DMS 273 (cell line): ENCODE data around the gene SAXO2.
A peak's percentile ranks its signal among the peaks of the same experiment; 100 is the strongest.
"Not testable (repeated sequence)": the region's sequence is repeated elsewhere in the genome, so short reads cannot be mapped to it uniquely, and the experiment has no call there.

Experiments
- DNase-seq: peaks from one replicate; lab custom pipeline; 2025; ENCODE audit not compliant: unreplicated experiment; lab: John Stamatoyannopoulos, UW

The SAXO2 gene

DNA sequence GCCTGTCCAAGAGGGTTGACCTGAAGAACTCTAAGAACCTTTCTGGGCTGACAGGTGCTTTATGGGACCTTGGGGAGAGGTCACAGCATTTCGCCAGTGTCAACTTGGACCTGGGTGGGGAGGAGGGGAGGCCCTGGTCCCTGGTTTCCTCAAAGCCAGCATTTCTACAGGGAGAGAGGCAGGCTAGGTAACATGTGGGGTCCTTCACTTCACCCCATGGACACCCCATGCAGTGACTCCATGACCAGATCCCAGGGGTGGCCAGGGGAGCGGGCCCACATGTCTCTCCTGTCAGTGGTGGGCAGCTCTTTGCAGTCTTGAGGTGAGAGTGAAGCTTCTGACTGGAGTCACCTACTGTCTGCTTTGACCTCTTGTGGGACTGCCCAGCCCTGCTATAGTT lies 50.8 kb downstream of the SAXO2 start:
- no peak for DNase-seq

DNA sequence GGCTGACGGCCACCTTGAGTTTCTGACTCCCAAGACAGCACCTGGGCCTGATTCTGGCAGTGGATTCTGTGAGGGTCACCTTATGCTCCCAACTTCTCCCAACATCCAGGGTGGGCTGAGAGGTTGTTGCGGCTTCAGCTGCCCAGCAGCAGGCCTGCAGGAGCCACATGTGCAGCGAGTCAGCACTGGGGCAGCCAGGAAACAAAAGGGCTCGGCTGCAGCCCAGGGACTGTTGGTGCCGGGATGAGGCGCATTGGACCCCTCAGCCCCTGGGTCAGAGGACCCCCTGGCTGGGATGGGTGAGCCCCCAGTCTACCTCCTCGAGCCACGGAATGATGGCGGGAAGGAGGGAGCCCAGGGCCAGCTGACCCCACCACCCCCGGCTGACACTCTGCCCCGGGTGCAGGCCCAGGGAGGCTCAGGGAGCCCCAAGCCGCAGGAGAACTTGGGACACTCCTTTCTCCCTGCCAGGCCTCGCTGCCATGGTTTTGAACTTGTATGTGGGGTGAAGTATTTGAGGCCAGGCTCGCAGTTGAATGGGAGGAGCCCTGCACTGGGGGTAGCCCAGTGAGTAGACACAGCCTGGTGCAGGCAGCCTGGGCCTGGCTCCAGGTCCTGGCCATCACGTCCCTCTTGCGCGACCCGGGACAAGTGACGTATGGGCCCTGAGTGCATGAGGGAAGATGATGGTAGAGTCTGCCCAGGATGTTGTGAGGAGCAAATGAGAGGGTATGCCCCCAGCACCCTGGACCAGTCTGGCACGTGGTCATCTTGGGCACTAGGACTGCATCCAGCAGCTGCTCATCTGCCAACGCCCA lies 51.5 kb downstream of the SAXO2 start:
- DNase-seq, result not testable (repeated sequence)

DNA sequence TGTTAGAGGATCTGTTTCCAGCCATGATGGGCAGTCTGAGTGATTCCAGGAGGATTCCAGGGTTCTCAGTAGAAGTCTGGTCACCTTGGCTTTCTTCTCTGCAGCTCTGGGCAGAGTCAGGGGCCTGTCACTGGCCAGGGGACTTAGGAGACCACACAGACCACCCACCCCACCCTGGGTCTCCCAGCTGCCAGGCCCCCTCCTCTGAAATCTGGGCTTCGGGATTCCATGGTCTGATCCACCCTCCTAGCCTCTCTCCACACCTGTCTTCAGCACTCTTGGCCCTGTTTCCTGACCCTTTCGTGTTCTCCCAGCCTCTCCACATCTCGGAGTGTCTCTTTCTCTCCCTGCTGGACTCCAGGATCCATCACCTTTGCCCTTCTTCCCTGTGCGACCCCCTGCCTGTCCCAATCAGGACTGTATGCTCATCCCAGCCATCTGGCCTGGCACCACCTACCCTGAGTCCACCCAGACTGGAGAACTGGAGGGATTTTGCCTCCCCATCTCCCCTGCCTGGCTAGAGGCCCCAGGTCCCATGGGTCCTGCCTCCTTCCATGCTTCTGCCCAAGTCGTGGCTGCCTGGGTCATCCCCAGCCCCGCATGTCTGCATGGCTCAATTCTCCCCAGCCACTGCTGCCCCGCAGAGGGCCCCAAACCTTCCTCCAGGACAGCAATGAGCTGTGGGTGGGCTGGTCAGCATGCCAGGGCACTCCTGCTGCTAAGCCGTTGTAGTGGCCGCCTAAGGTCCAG lies 52.3 kb downstream of the SAXO2 start:
- no peak for DNase-seq

DNA sequence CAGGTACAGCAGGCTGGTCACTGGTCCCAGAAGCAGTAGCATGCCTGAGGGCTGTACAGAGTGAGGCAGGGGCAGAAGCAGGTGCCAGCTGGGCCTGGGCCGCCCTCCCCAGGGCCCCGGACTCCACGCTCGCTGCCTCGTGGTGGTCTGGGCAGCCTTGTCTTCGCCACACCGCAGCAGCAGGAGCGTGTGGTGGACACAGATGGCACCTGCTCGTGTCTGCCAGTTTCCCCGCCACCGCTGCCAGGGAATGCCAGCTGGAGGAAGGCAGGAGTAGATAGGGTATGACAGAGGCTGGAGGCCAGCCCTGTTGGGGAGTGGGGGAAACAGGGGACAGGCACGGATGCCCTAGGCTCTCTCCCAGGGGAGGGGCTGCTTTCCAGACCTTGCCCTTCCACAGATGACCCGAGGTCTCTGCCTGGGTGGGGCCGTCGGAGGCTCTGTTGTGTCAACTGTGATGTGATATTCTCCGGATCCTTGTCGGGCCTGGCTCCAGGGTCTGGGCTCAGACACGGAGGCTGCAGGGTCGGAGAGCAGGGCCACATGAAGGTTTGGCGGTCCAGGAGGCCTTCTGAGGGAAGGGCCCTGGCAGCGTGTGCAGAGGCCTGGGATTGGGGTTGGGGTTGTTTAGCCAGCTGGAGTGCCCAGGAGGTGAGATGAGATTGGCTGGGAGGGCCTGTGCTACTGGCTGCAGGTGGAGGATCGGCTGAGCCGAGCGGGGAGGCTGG lies 53.1 kb downstream of the SAXO2 start:
- peak; percentile 61 for DNase-seq

DNA sequence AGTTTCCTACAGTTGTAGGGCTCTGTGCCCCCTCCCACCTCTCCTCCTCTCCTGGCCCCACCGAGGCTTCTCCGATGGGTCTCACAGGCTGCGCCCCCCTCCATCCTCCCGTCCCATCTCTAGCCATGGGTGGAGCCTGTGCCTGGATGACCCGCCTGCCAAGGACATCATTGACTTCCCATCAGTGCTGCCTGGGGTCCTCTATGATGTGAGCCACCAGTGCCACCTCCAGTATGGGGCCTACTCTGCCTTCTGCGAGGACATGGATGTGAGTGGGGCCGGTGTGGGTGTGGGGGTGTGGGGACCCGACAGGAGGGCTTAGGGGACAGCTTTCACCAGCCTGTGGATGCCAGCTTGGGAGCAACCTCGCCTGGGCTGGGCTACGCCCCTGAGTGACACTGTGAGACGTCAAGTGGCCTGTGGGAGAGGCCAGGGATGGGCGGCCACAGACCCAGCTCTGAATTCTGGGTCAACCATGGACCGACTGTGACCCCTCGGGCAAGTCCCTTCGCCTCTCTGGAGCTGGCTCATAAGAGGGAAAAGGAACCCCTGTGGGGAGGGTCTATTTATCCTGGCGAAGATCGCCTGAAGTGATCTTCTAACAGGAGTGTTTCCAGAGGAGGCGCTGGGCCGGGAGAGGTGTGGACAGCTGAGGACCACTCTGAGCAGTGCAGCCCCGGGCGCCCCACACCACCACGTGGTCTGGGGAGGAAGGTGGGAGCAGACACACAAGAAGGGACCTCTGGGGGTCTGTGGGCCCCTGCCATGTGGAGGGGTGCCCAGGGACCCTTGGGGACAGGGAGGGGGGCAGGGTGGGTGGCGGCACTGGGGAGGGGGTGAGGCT lies 53.9 kb downstream of the SAXO2 start:
- not testable (repeated sequence) for DNase-seq

DNA sequence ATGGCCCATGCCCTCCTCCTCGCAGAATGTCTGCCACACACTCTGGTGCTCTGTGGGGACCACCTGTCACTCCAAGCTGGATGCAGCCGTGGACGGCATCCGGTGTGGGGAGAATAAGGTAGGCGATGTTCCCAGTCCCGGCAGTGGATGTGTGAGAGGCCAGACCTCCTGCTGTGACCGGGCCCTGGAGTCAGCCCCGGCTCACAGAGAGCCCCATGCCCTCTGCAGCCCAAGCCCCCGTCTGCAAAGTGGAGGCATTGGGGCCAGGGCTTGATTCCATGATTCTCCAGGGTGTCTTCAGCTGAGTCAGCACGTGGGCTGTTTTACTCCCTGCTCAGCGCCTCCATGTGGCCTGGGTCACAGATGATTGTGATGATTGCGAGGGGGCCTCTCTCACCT lies 54.5 kb downstream of the SAXO2 start:
- DNase-seq, result no peak

DNA sequence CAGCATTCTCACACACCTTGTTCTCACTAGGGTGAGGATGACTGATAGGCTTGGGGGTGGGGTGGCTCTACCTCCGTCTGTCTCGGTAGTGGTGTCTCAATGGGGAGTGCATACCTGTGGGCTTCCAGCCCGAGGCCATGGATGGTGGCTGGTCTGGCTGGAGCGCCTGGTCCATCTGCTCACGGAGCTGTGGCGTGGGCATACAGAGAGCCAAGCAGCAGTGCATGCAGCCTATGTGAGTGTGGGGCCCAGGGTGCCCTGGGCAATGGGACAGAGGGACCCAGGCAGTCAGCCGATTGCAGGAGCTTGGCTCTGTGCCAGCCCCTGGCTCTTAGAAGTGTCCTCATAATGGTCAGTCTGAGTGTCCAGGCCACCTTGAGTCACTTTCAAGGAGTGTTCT lies 54.9 kb downstream of the SAXO2 start:
- DNase-seq, result not testable (repeated sequence)

DNA sequence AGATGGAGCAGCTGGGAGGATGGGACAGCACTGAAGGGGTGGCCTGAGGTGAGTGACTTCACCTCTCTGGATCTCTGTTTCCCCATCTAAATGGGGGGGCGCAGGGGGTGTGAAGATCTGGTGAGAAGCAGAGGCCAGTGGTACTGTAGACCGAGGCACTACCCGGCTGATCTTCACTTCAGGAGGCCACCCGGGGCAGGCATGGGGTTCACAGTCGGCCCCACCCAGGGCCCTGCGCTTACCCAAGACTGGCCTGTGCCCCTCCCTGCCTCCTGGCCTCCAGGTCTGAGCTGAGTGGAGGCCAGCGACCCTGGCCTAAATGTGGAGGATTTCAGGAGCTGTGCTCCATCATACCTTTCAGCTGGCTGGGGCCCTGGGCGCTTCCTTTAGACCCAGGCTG lies 55.7 kb downstream of the SAXO2 start:
- DNase-seq, result not testable (repeated sequence)

DNA sequence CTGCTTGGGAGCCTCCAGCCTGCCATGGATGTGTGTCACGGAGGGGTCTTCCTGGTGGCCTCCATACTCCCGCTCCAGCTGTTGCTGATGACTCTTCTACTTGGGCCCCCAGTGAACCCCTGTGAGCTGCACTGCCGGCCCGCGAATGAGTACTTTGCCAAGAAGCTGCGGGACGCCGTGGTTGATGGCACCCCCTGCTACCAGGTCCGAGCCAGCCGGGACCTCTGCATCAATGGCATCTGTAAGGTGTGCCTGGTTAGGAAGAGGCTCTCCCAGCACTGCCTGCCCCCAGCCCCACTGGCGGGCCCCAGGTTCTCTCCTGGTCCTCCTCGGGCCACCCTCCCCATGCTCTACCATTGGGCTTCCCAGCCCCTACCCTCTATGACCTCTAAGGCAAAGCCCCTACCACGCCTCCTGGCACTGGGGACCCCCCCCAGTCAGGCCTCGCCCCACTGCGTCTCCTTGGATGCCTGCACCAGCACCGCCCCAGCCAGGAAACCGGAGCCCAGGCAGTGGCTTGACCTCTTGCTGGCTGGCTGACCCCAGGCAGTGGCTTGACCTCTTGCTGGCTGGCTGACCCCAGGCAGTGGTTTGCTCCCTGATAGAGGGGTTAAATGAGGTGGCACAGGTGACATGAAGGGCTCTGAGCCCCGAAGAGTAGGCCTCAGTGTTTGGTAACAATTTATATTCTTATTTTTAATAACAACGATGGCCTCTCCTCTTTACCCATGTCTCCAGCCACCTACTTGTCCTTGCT lies 57.1 kb downstream of the SAXO2 start:
- DNase-seq, result not testable (repeated sequence)

DNA sequence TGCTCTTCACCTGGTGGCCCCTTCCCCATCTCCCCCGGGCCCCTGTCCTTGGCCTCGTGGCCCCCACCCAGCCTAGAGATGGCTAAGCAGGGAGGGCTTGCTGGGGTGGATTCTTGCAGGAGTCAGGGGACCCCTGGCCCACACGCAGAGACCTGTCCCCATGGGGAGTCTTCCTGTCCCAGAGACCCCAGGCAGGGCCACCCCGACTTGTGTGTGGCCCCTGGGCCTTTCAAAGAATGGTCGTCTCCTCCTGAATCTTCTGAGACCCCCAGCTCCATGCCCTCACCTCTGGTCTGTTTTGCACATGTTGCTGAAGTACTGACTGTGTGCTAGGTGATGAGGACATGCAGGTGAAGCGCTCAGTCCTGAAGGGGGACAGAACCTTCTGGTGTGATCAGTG lies 58.2 kb downstream of the SAXO2 start:
- DNase-seq, result not testable (repeated sequence)

DNA sequence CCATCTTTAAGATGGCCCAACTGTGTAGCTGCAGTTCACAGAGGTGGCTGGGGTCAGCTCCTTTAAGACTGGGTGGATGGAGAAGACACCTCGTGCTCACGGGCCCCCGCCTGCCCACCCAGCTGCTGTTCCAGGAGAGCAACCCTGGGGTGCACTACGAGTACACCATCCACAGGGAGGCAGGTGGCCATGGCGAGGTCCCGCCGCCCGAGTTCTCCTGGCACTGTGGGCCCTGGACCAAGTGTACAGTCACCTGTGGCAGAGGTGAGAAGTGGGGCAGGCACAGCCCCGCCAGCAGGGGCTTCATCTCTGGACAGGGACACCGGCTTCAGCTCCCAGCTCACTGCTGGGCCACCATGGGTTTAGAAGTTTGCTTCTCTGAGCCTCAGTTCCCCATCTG lies 59.9 kb downstream of the SAXO2 start:
- not testable (repeated sequence) for DNase-seq

DNA sequence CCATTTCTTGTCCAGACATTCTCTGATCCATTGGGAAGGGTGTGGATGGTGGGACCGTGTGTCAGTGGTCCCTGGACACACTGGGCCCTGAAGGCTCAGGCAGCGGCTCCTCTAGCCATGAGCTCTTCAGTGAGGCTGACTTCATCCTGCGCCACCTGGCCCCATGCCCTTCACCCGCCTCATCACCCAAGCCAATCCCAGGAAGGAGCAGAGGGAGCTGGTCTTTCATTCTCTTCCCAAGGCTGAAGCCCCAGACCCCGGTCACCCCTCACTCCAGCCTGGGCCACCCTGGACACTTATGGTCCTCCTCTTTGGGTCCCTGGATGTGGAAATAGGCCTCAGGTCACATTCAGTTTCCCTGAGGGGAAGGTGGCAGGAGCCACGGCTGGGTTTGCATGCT lies 62.2 kb downstream of the SAXO2 start:
- not testable (repeated sequence) for DNase-seq

DNA sequence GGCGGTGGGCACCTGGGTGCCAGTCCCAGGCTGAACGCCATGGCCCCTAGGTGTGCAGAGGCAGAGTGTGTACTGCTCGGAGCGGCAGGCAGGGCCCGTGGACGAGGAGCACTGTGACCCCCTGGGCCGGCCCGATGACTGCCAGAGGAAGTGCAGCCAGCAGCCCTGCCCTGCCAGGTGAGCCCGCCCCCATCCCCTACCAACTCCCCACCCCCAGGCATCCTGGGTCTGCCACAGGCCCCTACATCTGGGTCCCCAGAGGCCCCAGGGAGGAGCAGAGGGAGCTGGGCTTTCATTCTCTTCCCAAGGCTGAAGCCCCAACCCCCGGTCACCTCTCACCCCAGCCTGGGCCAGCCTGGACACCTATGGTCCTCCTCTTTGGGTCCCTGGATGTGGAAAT lies 63.0 kb downstream of the SAXO2 start:
- not testable (repeated sequence) for DNase-seq

DNA sequence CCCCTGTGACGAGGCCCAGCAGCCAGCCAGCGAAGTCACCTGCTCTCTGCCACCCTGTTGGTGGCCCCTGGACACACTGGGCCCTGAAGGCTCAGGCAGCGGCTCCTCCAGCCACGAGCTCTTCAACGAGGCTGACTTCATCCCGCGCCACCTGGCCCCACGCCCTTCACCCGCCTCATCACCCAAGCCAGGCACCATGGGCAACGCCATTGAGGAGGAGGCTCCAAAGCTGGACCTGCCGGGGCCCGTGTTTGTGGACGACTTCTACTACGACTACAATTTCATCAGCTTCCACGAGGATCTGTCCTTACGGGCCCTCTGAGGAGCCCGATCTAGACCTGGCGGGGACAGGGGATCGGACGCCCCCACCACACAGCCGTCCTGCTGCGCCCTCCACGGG lies 64.3 kb downstream of the SAXO2 start:
- DNase-seq, result not testable (repeated sequence)

DNA sequence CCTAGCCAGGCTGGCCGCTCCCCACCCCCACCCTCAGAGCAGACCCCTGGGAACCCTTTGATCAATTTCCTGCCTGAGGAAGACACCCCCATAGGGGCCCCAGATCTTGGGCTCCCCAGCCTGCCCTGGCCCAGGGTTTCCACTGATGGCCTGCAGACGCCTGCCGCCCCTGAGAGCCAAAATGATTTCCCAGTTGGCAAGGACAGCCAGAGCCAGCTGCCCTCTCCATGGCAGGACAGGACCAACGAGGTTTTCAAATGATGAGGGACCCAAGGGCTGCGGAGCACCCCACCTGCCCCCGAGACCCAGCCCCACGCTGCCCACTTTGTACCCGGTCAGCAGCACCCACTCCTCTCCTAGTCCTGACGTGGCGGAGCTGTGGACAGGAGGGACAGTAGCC lies 64.8 kb downstream of the SAXO2 start:
- not testable (repeated sequence) for DNase-seq

DNA sequence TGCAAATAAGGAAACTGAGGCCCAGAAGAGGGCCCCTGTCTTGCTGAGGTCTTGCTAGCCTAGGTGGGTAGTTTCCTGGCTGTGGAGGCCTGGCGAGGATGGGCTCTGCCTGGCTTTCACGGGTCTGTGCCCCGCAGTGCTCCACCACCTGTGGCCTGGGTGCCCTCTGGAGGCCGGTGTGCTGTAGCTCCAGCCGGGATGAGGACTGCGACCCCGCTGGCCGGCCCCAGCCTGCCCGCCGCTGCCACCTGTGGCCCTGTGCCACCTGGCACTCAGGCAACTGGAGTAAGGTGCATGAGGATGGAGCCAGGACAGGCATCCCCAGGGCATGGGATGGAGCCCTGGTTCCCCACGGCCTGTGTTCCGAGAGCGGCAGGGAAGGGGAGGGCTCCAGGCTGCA lies 66.4 kb downstream of the SAXO2 start:
- not testable (repeated sequence) for DNase-seq

DNA sequence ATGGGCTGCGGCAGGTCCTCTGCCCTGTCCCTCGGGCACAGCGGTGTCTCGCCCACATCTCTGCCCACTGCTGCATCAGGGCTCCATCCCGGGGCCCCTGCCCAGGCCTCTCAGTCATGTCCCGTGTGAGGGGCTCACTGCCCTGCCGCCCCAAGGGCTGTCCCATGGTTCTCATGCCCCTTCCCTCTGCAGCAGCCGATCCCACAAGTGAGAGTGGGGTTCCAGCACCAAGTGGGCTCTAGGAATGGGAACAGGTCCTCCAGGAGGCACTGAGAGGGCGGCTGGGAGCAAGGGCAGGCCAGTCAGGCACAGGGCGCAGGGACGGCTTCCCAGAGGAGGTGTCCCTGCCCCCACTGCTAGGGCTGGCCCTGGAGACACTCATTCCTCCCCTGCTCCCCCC lies 68.3 kb downstream of the SAXO2 start:
- not testable (repeated sequence) for DNase-seq

DNA sequence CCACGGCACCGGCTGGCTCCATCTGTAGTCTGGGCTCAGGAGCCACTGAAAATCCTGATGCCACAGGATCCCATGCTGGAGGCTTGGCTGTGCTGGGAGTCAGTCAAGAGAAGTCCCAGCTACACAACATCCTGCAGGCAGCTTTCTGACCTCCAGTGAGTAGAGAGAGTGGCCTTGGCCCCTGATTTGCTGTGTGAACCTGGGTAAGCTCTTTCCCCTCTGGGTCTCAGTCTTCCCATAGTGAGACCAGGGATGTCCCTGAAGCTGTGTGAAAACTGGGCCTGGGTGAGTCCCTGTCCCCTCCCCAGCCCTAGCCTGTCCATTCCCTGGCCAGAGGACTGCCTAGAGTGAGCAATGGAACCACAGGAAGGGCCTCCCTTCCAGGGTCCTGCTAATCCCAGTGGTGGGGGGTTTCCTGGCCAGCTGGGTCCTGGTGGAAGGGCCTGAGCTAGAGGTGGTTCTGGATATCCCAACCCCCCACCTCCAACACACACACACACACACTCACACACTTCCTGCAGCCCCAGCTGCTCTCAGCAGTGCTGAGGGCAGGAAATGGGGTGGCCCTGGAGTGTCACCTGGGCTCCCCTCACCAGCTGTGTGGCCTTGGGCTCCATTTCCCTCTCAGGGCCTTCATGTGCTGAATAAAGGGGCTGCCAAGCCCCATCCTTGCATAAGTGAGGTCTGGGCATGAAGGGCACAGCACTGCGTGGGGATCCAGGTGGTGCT lies 69.1 kb downstream of the SAXO2 start:
- DNase-seq, result not testable (repeated sequence)
